GM19463 (cell line): ENCODE results near the gene DDX10.

Experiments
- ATAC-seq: cut with Tn5 transposase; IDR thresholded peaks from one replicate; pipeline ENCODE4 v1.9.1; 2021; ENCODE audit warnings: mild to moderate bottlenecking, moderate library complexity; ENCODE audit not compliant: unreplicated experiment

DDX10 gene

GRCh38 chr11:108897071-108897481 lies 232.2 kb downstream of the DDX10 start:
- ATAC-seq: no peak

GRCh38 chr11:108897916-108898315 lies 233.0 kb downstream of the DDX10 start:
- ATAC-seq: no peak

- ATAC-seq: no peak
These were observed 236.5 kb downstream of the DDX10 start for GRCh38 chr11:108901359-108901758.

DNA sequence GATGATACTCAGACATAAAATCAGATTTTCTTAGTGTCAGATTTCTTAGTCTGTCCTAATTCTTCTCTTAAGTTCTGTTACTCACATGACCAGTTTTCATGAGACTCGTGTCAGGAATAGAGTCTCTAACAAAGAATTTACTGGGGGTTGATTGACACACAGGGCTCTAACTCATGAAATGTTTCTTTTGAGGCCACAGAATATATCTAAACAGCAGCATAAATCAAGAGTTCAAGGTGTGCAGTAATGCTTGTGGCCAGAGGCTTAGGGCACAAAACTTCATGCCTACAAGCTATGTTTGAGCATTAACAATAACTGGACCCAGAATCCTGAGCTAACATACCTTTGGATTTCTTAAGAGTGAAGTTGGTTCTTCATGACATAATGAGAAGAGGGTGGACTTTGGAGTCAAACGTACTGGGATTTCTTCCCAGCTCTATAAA lies 237.2 kb downstream of the DDX10 start:
- ATAC-seq: no peak

GRCh38 chr11:108904480-108904879 lies 239.6 kb downstream of the DDX10 start:
- ATAC-seq: no peak

- no peak for ATAC-seq
These were observed 241.5 kb downstream of the DDX10 start for GRCh38 chr11:108906329-108906728.

DNA sequence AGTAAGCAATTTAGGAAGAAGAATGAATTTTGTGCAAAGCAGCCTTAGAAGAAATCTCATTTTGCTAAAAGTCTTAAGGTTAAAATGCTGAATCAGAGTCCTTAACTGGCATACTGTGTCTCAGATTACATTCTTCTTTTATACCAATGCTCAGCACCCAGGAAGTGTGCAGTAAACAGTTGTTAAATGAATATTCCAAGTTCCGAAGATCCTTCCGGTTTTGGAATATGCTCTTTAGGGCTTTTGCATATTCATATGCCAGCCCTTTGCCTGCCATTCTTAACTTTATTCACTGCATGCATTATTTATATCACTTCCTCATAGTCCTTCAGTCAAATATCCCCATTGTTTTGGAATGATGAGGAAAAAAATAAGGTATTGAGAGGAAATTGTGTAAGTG lies 242.0 kb downstream of the DDX10 start:
- ATAC-seq: no peak

GRCh38 chr11:108909041-108909440 lies 244.2 kb downstream of the DDX10 start:
- ATAC-seq: no peak

DNA sequence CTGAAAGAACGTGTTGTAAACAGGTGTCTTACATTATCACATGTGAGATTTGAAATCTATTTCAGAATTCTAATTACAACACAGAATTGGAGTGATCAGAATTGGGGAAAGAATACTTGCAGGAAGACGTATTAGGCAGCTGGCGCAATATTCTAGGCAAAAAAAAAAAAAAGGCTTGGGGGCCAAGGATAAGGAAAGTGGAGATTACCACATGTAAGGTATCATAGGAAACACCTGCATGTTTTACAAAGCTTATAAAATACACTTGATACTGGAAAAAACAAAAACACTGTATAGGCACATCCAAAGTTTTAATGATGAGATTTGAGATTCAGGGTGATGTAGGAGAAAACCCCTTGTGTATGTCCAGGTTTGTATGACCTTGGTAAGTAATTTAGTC lies 245.1 kb downstream of the DDX10 start:
- ATAC-seq: no peak

- no peak for ATAC-seq
These were observed 247.7 kb downstream of the DDX10 start for GRCh38 chr11:108912581-108912980.

DNA sequence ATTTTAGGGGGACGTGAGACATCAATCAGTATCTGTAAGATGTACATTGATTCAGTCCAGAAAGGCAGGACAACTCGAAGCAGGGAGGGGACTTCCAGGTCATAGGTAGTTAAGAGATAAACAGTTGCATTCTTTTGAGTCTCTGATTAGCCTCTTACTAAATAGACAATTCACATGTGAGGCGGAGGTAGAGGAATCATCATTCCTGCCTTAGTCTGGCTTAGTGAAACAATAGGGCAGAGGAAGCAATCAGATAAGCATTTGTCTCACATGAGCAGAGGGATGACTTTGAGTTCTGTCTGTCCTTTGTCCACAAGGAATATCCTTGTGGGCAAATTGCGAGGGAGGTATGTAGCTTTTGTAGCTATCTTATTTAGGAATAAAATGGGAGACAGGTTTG lies 248.3 kb downstream of the DDX10 start:
- ATAC-seq: no peak

DNA sequence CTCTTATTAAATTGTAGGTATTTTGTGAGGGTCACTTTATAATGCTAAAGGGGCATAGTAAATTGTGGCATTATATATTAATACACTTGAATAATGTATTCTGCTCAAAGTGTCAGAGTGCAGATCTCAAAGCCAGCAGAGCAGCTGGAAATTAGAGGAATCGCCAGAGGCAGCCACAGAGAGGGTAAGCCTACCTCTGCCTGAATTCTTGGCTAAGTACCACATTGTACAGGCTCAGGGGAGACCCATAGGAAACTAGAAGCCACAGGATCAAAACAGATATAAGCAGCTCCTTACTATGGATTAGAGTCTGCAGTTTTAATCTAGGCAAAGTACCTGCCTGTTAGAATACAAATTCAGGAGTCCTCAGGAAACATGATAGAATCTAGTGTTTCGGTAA lies 249.3 kb downstream of the DDX10 start:
- ATAC-seq: no peak

DNA sequence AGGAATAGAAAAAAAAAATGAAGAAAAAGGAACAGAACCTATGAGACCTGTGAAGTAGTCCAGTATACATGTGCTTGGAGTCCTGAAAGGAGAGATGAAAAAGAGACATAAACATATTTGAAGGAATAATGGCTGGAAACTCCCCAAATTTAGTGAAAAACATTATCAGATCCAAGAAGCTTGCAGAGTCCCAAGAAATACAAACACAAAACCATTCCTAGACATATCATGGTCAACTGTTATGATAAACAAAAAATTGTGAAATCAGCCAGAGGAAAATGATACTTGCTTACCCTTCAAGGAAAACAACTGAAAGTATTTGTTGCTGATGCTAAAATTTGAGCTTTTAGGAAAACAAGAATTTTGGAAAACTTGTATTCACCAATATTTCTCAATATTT lies 250.1 kb downstream of the DDX10 start:
- ATAC-seq: no peak

GRCh38 chr11:108915666-108916065 lies 250.8 kb downstream of the DDX10 start:
- ATAC-seq: no peak

DNA sequence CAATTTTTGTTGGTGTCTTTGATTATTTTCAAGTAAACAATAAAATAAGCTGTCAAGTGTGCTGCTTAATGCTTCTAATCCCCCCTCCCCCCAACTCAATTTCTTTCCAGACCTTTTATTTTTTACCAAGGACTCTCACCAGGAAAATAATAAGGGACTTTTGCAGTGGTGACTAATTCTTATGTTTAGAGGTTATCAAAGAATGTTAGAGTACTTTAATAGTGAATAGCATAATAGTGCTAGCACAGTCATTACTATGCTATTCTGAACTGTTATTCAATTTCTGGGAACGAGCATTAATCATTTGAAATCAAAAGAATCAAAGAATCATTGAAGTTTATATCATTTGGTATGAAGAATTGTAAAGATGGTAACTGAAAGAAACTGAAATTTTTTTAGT lies 251.4 kb downstream of the DDX10 start:
- no peak for ATAC-seq

DNA sequence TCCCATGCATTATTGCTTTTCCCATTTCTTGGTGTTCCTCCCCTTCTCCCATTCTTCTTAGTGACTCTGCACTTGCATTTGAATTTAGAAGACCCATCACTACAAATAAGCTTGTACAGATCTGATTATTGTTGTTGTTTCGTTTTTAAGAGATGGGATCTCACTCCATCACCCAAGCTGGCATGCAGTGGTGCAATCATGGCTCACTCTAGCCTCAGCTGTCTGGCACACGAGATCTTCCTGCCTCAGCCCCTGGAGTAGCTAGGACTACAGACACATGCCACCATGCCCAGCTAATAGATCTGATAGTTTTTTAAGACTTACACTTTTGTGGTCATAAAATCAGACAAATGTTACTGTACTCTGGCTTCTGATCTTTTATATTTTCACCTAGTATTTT lies 252.1 kb downstream of the DDX10 start:
- no peak for ATAC-seq

- no peak for ATAC-seq
These were observed 256.3 kb downstream of the DDX10 start for GRCh38 chr11:108921211-108921610.

DNA sequence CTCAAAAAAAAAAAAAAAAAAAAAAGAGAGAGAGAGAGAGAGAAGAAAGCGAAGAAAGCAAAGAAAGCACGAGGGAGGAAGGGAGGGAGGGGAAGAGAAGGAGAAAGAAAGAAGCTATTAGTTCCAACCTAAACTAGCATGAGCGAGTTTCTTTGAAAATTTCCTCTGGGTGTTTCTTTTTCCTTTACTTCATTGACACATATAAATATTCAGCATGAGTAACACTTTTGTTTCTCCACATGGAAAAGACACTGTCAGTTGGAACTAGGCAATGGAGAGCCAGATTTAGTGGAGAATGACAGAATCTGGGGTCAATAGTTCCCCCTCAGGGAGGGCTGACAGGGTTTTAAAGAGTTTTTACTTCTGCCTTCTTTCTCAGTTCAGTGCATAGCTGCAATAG lies 257.4 kb downstream of the DDX10 start:
- no peak for ATAC-seq

GRCh38 chr11:108923413-108923812 lies 258.5 kb downstream of the DDX10 start:
- no peak for ATAC-seq

GRCh38 chr11:108926171-108926840 lies 261.4 kb downstream of the DDX10 start:
- no peak for ATAC-seq

DNA sequence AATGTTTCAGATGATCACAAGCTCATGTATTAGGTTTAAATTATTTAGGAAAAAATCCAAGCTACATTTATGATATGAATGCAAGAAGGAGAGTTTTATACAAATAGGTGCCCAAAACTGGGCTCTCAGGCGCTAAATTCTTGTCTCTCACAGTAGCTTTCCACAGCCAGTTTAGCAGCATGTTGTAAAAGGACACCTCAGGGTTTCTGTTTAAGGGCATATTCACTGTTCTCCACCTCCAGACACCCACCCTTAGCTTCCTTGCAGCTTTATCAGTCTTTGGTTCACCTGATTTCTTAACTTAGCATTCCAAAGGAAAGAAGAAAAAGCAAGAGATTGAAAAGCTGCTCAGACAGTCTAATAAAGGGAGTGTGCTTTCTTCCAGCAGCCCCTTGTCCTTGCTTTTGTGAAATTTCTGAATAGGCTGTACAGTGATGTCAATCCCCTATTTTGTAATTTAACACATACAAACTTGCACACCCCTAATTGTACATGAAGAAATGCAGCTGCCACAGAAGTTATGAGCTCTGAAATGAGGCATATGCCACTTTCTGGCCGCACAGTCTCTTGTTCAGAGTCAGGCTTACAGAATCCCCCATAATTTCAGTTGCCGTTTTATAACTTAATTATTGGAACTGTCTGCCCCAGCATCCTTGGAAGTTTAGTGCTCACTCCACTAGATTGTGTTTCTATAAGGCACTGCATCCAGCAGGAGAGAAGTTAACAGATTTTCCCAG lies 262.1 kb downstream of the DDX10 start:
- no peak for ATAC-seq

- no peak for ATAC-seq
These were observed 263.1 kb downstream of the DDX10 start for GRCh38 chr11:108927791-108928545.
